Loucy (cell line): Measurements from ENCODE around the gene SETBP1.

Experiments
- EZH2phosphoT487 ChIP-seq: fragments of 200-600 bp; IDR thresholded peaks from 2 replicates; pipeline ENCODE4 v1.6.1; 2018; ENCODE audit warnings: antibody characterized with exemption, mild to moderate bottlenecking, moderate library complexity, borderline replicate concordance
- TF ChIP-seq, protein P1 (sequence below): fragments of 200-600 bp; sonication (generic); conservative IDR thresholded peaks from 2 replicates; pipeline ENCODE4 v1.5.1; 2014; ENCODE audit warnings: mild to moderate bottlenecking, antibody characterized with exemption, low read length

DNA sequence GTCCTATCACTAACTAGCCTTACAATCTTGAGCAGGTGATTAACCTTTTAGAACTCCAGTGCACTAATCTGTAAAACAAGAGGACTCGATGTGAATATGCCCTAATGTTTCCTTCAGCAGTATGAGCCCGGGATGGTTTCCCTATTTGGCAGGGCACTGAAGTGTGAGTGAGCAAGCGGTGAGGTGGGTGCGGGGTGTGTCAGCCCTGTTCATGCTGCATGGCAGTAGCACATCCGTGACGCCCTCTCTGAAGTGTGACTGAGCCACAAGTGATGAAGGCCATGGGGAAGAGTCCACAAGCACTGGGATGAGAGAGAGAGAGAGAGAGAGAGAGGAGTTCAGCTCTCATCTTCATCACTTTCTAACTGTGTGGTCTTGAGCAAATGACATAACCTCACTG is 168.7 kb downstream of the SETBP1 start:
- TF ChIP-seq, protein P1, sequence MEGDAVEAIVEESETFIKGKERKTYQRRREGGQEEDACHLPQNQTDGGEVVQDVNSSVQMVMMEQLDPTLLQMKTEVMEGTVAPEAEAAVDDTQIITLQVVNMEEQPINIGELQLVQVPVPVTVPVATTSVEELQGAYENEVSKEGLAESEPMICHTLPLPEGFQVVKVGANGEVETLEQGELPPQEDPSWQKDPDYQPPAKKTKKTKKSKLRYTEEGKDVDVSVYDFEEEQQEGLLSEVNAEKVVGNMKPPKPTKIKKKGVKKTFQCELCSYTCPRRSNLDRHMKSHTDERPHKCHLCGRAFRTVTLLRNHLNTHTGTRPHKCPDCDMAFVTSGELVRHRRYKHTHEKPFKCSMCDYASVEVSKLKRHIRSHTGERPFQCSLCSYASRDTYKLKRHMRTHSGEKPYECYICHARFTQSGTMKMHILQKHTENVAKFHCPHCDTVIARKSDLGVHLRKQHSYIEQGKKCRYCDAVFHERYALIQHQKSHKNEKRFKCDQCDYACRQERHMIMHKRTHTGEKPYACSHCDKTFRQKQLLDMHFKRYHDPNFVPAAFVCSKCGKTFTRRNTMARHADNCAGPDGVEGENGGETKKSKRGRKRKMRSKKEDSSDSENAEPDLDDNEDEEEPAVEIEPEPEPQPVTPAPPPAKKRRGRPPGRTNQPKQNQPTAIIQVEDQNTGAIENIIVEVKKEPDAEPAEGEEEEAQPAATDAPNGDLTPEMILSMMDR = no peak
- TF ChIP-seq EZH2phosphoT487 = no peak
